Tibial nerve (tissue), 4 donors: ENCODE results near the gene DDX10.

Source experiments
- EP300 ChIP-seq, 2 donors: sonication (generic); formaldehyde crosslinking; IDR thresholded peaks; one replicate each; pipeline ENCODE4 v1.6.1; 2017; ENCODE audit warnings: antibody characterized with exemption in 2 of 2, mild to moderate bottlenecking in 1 of 2
- TF ChIP-seq, protein P1 (sequence below), 5 experiments: fragments of 200-600 bp in 3 of 5; fragments of 450-650 bp in 2 of 5; sonication (generic) in 3 of 5; IDR thresholded peaks; one replicate each; pipeline ENCODE4 v1.5.1; 2016 to 2019; ENCODE audit warnings: antibody characterized with exemption in 5 of 5, mild to moderate bottlenecking in 3 of 5, moderate library complexity in 2 of 5

DNA sequence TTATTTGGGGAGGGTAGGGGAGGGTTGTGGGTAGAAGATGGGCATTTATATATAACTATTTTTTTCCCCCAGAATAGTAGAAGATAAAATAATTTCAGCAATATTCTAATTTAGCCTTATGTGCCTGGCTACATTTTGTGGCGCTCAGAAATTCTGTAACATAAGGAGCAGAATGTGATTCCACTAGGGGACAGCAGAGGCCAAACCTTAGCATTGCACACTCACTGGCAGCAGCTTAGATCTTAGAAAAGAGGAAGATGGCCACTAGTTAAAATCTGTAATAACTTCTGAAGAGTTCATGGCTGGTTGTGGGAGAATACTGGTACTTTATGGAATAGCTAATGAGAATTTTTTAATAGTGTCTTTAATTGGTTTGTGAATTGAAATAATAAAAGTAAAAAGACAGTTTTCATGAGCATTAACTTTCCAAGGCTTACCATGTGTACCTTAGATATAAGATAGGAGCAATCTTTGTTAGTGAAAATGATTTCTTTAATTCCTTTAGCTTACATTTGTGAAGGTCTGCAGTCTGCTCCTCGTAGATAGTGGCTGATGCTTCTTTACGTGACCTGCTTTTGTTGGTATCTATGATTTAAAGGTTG, 33.1 kb downstream of the DDX10 start:
- no peak for TF ChIP-seq EP300 (IDR thresholded peaks at IDR 0.05)
- TF ChIP-seq, protein P1, sequence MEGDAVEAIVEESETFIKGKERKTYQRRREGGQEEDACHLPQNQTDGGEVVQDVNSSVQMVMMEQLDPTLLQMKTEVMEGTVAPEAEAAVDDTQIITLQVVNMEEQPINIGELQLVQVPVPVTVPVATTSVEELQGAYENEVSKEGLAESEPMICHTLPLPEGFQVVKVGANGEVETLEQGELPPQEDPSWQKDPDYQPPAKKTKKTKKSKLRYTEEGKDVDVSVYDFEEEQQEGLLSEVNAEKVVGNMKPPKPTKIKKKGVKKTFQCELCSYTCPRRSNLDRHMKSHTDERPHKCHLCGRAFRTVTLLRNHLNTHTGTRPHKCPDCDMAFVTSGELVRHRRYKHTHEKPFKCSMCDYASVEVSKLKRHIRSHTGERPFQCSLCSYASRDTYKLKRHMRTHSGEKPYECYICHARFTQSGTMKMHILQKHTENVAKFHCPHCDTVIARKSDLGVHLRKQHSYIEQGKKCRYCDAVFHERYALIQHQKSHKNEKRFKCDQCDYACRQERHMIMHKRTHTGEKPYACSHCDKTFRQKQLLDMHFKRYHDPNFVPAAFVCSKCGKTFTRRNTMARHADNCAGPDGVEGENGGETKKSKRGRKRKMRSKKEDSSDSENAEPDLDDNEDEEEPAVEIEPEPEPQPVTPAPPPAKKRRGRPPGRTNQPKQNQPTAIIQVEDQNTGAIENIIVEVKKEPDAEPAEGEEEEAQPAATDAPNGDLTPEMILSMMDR (IDR thresholded peaks at IDR 0.05) = peak; percentile 65 to 81 (median 74)
